ENCODE results near the gene KIRREL1.

Gene KIRREL1

GRCh38 chr1:158038793-158039192 lies 45.3 kb downstream of the KIRREL1 start:
- Histone ChIP-seq H3K4me1 (ENCODE audit: control insufficient read depth in 5 of 5, insufficient read depth in 5 of 5, low read length in 5 of 5) (peaks cover 4 to 42% (median 32%) of the 10 kb centered on the region in 5 donors), H3K9me3 (ENCODE audit: control insufficient read depth in 5 of 5, low read length in 5 of 5) (no peaks in the 10 kb centered on the region), H3K27ac (ENCODE audit: low read depth, low read length) (no peak overlapping the region), H3K36me3 (ENCODE audit: control insufficient read depth in 5 of 5, insufficient read depth in 5 of 5, low read length in 5 of 5) (peaks cover 0 to 4% (median 0%) of the 10 kb centered on the region in 5 donors), H3K4me3 (ENCODE audit: low read depth in 1 of 5, low read length in 5 of 5) (no peak overlapping the region), H3K9ac (ENCODE audit: low read length in 5 of 5) (no peak overlapping the region), H3K27me3 (ENCODE audit: control insufficient read depth in 5 of 5, insufficient read depth in 4 of 5, low read length in 5 of 5) (no peaks in the 10 kb centered on the region)

- no peak overlapping the region for H3K9ac ChIP-seq (ENCODE audit: low read length in 5 of 5)
- peaks cover 0 to 4% (median 0%) of the 10 kb centered on the region in 5 donors for H3K36me3 ChIP-seq (ENCODE audit: control insufficient read depth in 5 of 5, insufficient read depth in 5 of 5, low read length in 5 of 5)
- H3K4me1 ChIP-seq (ENCODE audit: control insufficient read depth in 5 of 5, insufficient read depth in 5 of 5, low read length in 5 of 5), result peaks cover 4 to 46% (median 34%) of the 10 kb centered on the region in 5 donors
- no peak overlapping the region for H3K4me3 ChIP-seq (ENCODE audit: low read depth in 1 of 5, low read length in 5 of 5)
- H3K9me3 ChIP-seq (ENCODE audit: control insufficient read depth in 5 of 5, low read length in 5 of 5), result no peaks in the 10 kb centered on the region
- no peak overlapping the region for H3K27ac ChIP-seq (ENCODE audit: low read depth, low read length)
- H3K27me3 ChIP-seq (ENCODE audit: control insufficient read depth in 5 of 5, insufficient read depth in 4 of 5, low read length in 5 of 5), result no peaks in the 10 kb centered on the region
Observed at GRCh38 chr1:158039380-158039779, 45.9 kb downstream of the KIRREL1 start.

GRCh38 chr1:158040323-158040722 lies 46.9 kb downstream of the KIRREL1 start:
- Histone ChIP-seq H3K27ac (ENCODE audit: low read depth, low read length) (no peak overlapping the region), H3K4me1 (ENCODE audit: control insufficient read depth in 5 of 5, insufficient read depth in 5 of 5, low read length in 5 of 5) (peaks cover 4 to 52% (median 40%) of the 10 kb centered on the region in 5 donors), H3K36me3 (ENCODE audit: control insufficient read depth in 5 of 5, insufficient read depth in 5 of 5, low read length in 5 of 5) (peaks cover 0 to 4% (median 0%) of the 10 kb centered on the region in 5 donors), H3K9ac (ENCODE audit: low read length in 5 of 5) (no peak overlapping the region), H3K27me3 (ENCODE audit: control insufficient read depth in 5 of 5, insufficient read depth in 4 of 5, low read length in 5 of 5) (no peaks in the 10 kb centered on the region), H3K4me3 (ENCODE audit: low read depth in 1 of 5, low read length in 5 of 5) (no peak overlapping the region), H3K9me3 (ENCODE audit: control insufficient read depth in 5 of 5, low read length in 5 of 5) (no peaks in the 10 kb centered on the region)

GRCh38 chr1:158043232-158043631 lies 49.8 kb downstream of the KIRREL1 start:
- peaks cover 13 to 53% (median 46%) of the 10 kb centered on the region in 5 donors for H3K4me1 ChIP-seq (ENCODE audit: control insufficient read depth in 5 of 5, insufficient read depth in 5 of 5, low read length in 5 of 5)

GRCh38 chr1:158045639-158046038 lies 52.2 kb downstream of the KIRREL1 start:
- Histone ChIP-seq H3K4me1 (ENCODE audit: control insufficient read depth in 5 of 5, insufficient read depth in 5 of 5, low read length in 5 of 5) (peaks cover 9 to 56% (median 42%) of the 10 kb centered on the region in 5 donors), H3K9me3 (ENCODE audit: control insufficient read depth in 5 of 5, low read length in 5 of 5) (no peaks in the 10 kb centered on the region), H3K27me3 (ENCODE audit: control insufficient read depth in 5 of 5, insufficient read depth in 4 of 5, low read length in 5 of 5) (no peaks in the 10 kb centered on the region), H3K9ac (ENCODE audit: low read length in 5 of 5) (no peak overlapping the region), H3K36me3 (ENCODE audit: control insufficient read depth in 5 of 5, insufficient read depth in 5 of 5, low read length in 5 of 5) (peaks cover 0 to 4% (median 0%) of the 10 kb centered on the region in 5 donors), H3K4me3 (ENCODE audit: low read depth in 1 of 5, low read length in 5 of 5) (no peak overlapping the region), H3K27ac (ENCODE audit: low read depth, low read length) (no peak overlapping the region)

More at GRCh38 chr1:158043232-158043631, 49.8 kb downstream of the KIRREL1 start:
- no peak overlapping the region for H3K9ac ChIP-seq (ENCODE audit: low read length in 5 of 5)
- H3K27ac ChIP-seq (ENCODE audit: low read depth, low read length), result no peak overlapping the region
- no peaks in the 10 kb centered on the region for H3K27me3 ChIP-seq (ENCODE audit: control insufficient read depth in 5 of 5, insufficient read depth in 4 of 5, low read length in 5 of 5)
- no peak overlapping the region for H3K4me3 ChIP-seq (ENCODE audit: low read depth in 1 of 5, low read length in 5 of 5)
- H3K36me3 ChIP-seq (ENCODE audit: control insufficient read depth in 5 of 5, insufficient read depth in 5 of 5, low read length in 5 of 5), result peaks cover 0 to 4% (median 0%) of the 10 kb centered on the region in 5 donors
- H3K9me3 ChIP-seq (ENCODE audit: control insufficient read depth in 5 of 5, low read length in 5 of 5), result no peaks in the 10 kb centered on the region

- Histone ChIP-seq H3K27me3 (ENCODE audit: control insufficient read depth in 5 of 5, insufficient read depth in 4 of 5, low read length in 5 of 5) (no peaks in the 10 kb centered on the region), H3K4me1 (ENCODE audit: control insufficient read depth in 5 of 5, insufficient read depth in 5 of 5, low read length in 5 of 5) (peaks cover 9 to 56% (median 42%) of the 10 kb centered on the region in 5 donors), H3K9me3 (ENCODE audit: control insufficient read depth in 5 of 5, low read length in 5 of 5) (no peaks in the 10 kb centered on the region), H3K4me3 (ENCODE audit: low read depth in 1 of 5, low read length in 5 of 5) (no peak overlapping the region), H3K27ac (ENCODE audit: low read depth, low read length) (no peak overlapping the region), H3K9ac (ENCODE audit: low read length in 5 of 5) (no peak overlapping the region), H3K36me3 (ENCODE audit: control insufficient read depth in 5 of 5, insufficient read depth in 5 of 5, low read length in 5 of 5) (peaks cover 4 to 10% (median 5%) of the 10 kb centered on the region in 5 donors)
Observed at GRCh38 chr1:158046715-158047510, 53.5 kb downstream of the KIRREL1 start.

- H3K27ac ChIP-seq (ENCODE audit: low read depth, low read length), result no peak overlapping the region
- H3K4me1 ChIP-seq (ENCODE audit: control insufficient read depth in 5 of 5, insufficient read depth in 5 of 5, low read length in 5 of 5), result peaks cover 9 to 50% (median 38%) of the 10 kb centered on the region in 5 donors
- H3K4me3 ChIP-seq (ENCODE audit: low read depth in 1 of 5, low read length in 5 of 5), result no peak overlapping the region
- H3K9me3 ChIP-seq (ENCODE audit: control insufficient read depth in 5 of 5, low read length in 5 of 5), result no peaks in the 10 kb centered on the region
- H3K9ac ChIP-seq (ENCODE audit: low read length in 5 of 5), result no peak overlapping the region
- no peaks in the 10 kb centered on the region for H3K27me3 ChIP-seq (ENCODE audit: control insufficient read depth in 5 of 5, insufficient read depth in 4 of 5, low read length in 5 of 5)
- peaks cover 4 to 12% (median 6%) of the 10 kb centered on the region in 5 donors for H3K36me3 ChIP-seq (ENCODE audit: control insufficient read depth in 5 of 5, insufficient read depth in 5 of 5, low read length in 5 of 5)
Observed at GRCh38 chr1:158048371-158049067, 55.1 kb downstream of the KIRREL1 start.

GRCh38 chr1:158049853-158050252 lies 56.4 kb downstream of the KIRREL1 start:
- Histone ChIP-seq H3K9ac (ENCODE audit: low read length in 5 of 5) (no peak overlapping the region), H3K27ac (ENCODE audit: low read depth, low read length) (no peak overlapping the region), H3K27me3 (ENCODE audit: control insufficient read depth in 5 of 5, insufficient read depth in 4 of 5, low read length in 5 of 5) (no peaks in the 10 kb centered on the region), H3K36me3 (ENCODE audit: control insufficient read depth in 5 of 5, insufficient read depth in 5 of 5, low read length in 5 of 5) (peaks cover 4 to 14% (median 7%) of the 10 kb centered on the region in 5 donors), H3K4me1 (ENCODE audit: control insufficient read depth in 5 of 5, insufficient read depth in 5 of 5, low read length in 5 of 5) (peaks cover 9 to 43% (median 35%) of the 10 kb centered on the region in 5 donors), H3K9me3 (ENCODE audit: control insufficient read depth in 5 of 5, low read length in 5 of 5) (no peaks in the 10 kb centered on the region), H3K4me3 (ENCODE audit: low read depth in 1 of 5, low read length in 5 of 5) (no peak overlapping the region)

GRCh38 chr1:158053276-158053675 lies 59.8 kb downstream of the KIRREL1 start:
- no peak overlapping the region for H3K4me3 ChIP-seq (ENCODE audit: low read depth in 1 of 5, low read length in 5 of 5)
- no peaks in the 10 kb centered on the region for H3K9me3 ChIP-seq (ENCODE audit: control insufficient read depth in 5 of 5, low read length in 5 of 5)
- H3K36me3 ChIP-seq (ENCODE audit: control insufficient read depth in 5 of 5, insufficient read depth in 5 of 5, low read length in 5 of 5), result peaks cover 4 to 18% (median 10%) of the 10 kb centered on the region in 5 donors
- peaks cover 2 to 27% (median 20%) of the 10 kb centered on the region in 5 donors for H3K4me1 ChIP-seq (ENCODE audit: control insufficient read depth in 5 of 5, insufficient read depth in 5 of 5, low read length in 5 of 5)
- H3K27ac ChIP-seq (ENCODE audit: low read depth, low read length), result no peak overlapping the region
- H3K27me3 ChIP-seq (ENCODE audit: control insufficient read depth in 5 of 5, insufficient read depth in 4 of 5, low read length in 5 of 5), result no peaks in the 10 kb centered on the region
- no peak overlapping the region for H3K9ac ChIP-seq (ENCODE audit: low read length in 5 of 5)

- Histone ChIP-seq H3K9me3 (ENCODE audit: control insufficient read depth in 5 of 5, low read length in 5 of 5) (no peaks in the 10 kb centered on the region), H3K4me3 (ENCODE audit: low read depth in 1 of 5, low read length in 5 of 5) (no peak overlapping the region), H3K27me3 (ENCODE audit: control insufficient read depth in 5 of 5, insufficient read depth in 4 of 5, low read length in 5 of 5) (no peaks in the 10 kb centered on the region), H3K9ac (ENCODE audit: low read length in 5 of 5) (no peak overlapping the region), H3K36me3 (ENCODE audit: control insufficient read depth in 5 of 5, insufficient read depth in 5 of 5, low read length in 5 of 5) (peaks cover 4 to 20% (median 15%) of the 10 kb centered on the region in 5 donors), H3K4me1 (ENCODE audit: control insufficient read depth in 5 of 5, insufficient read depth in 5 of 5, low read length in 5 of 5) (peaks cover 2 to 29% (median 28%) of the 10 kb centered on the region in 5 donors), H3K27ac (ENCODE audit: low read depth, low read length) (no peak overlapping the region)
Observed at GRCh38 chr1:158054721-158055120, 61.3 kb downstream of the KIRREL1 start.

Measured in subcutaneous abdominal adipose tissue (tissue), 5 donors.